ENCODE measurements around the gene TFDP1. TPM values are rescaled to one million over a fixed set of nuclear protein-coding genes. Genes with fewer than 3 reads are reported as not detected.
A peak's percentile ranks its signal among the peaks of the same experiment; 100 is the strongest.

The TFDP1 gene
- total RNA-seq, 6 donors from 2014 or later = 23.2 to 45.2 (median 37.9) TPM

DNA sequence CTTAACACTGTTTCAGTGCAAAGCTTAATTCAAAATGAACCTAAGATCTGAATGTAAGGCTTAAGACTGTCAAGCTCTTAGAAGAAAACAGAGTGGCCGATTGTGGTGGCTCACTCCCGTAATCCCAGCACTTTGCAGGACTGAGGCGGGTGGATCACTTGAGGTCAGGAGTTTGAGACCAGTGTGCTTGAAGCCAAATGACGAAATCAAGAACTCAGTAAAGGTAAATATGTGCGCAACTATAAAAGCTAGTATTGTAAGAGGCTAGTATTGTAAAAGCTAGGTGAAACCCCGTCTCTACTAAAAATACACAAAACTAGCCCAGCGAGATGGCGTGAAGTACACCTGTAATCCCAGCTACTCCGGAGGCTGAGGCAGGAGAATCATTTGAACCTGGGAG lies 60.8 kb downstream of the TFDP1 start:
- Histone ChIP-seq H3K36me3 (peaks cover 0 to 6% (median 2%) of the 10 kb centered on the region in 4 donors), H3K4me3 (no peak overlapping the region), H3K9me3 (no peaks in the 10 kb centered on the region), H3K27me3 (no peaks in the 10 kb centered on the region), H3K4me1 (peaks cover 7 to 21% (median 15%) of the 10 kb centered on the region in 4 donors), H3K27ac (peak overlapping the region in 2 of 4 donors; percentile 11 to 18)
- ATAC-seq (ENCODE audit: low FRiP score in 2 of 2) = no peak
- TF ChIP-seq EP300 (IDR thresholded peaks at IDR 0.05) = no peak
- TF ChIP-seq POLR2AphosphoS5 (IDR thresholded peaks at IDR 0.05) = no peak
- no peak for TF ChIP-seq POLR2A (IDR thresholded peaks at IDR 0.05)
- TF ChIP-seq, protein P1, sequence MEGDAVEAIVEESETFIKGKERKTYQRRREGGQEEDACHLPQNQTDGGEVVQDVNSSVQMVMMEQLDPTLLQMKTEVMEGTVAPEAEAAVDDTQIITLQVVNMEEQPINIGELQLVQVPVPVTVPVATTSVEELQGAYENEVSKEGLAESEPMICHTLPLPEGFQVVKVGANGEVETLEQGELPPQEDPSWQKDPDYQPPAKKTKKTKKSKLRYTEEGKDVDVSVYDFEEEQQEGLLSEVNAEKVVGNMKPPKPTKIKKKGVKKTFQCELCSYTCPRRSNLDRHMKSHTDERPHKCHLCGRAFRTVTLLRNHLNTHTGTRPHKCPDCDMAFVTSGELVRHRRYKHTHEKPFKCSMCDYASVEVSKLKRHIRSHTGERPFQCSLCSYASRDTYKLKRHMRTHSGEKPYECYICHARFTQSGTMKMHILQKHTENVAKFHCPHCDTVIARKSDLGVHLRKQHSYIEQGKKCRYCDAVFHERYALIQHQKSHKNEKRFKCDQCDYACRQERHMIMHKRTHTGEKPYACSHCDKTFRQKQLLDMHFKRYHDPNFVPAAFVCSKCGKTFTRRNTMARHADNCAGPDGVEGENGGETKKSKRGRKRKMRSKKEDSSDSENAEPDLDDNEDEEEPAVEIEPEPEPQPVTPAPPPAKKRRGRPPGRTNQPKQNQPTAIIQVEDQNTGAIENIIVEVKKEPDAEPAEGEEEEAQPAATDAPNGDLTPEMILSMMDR (IDR thresholded peaks at IDR 0.05) = no peak
- peak in 1 of 2 donors; percentile 62 for DNase-seq
- 63% methylated on average over 9 of the region's 9 CpGs for WGBS, 2 donors

DNA sequence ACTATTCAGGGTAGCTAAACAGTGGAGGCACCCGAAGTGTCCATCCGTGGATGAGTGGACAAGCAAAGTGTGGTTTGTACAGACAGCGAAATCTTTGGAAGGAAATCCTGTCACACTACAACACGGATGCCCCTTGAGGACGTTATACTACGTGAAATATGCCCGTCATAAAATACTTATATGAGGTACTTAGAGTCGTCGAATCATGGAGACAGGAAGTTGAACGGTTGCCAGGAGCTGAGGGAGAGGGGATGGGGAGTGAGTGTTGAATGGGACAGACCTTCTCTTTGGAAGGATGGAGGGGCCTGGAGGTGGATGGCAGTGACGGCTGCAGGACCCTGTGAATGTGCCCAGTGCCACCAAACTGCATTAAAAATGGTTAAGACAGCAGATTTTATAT lies 61.8 kb downstream of the TFDP1 start:
- ATAC-seq (ENCODE audit: low FRiP score in 2 of 2) (no peak), DNase-seq (peak in 1 of 2 donors; percentile 18)
- no peak overlapping the region for H3K4me3 ChIP-seq
- H3K9me3 ChIP-seq = no peaks in the 10 kb centered on the region
- TF ChIP-seq POLR2A (IDR thresholded peaks at IDR 0.05) (no peak), EP300 (IDR thresholded peaks at IDR 0.05) (no peak), POLR2AphosphoS5 (IDR thresholded peaks at IDR 0.05) (no peak)
- TF ChIP-seq, protein P1 (IDR thresholded peaks at IDR 0.05) = no peak
- WGBS, 2 donors = 35 to 41% methylated on average over 11 of the region's 11 CpGs
- peaks cover 7 to 21% (median 15%) of the 10 kb centered on the region in 4 donors for H3K4me1 ChIP-seq
- H3K27me3 ChIP-seq = no peaks in the 10 kb centered on the region
- no peaks in the 10 kb centered on the region for H3K36me3 ChIP-seq
- no peak overlapping the region for H3K27ac ChIP-seq

DNA sequence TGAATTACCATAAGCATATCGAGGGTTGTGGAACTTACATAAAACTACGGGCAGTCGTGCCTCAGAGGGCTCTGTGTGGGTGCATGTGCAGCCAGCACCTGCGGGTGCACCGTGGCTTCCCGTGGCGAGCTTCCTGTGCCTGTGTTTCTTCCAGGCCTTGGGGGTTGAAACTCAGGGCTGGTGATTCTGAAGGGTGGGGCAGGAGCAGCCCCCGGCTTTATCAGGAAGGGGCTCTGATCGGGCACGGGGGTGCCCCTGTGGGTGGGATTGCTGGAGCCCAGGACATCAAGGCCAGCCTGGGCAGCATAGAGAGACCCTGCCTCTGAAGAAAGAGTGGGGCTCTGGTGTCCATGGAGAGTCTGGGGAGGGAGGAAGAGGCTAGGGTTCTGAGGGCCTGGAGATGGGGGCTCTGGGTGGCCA lies 62.4 kb downstream of the TFDP1 start:
- Histone ChIP-seq H3K27ac (peak overlapping the region in 3 of 4 donors; percentile 80 to 92 (median 80)), H3K4me1 (peaks cover 7 to 21% (median 15%) of the 10 kb centered on the region in 4 donors), H3K9me3 (no peaks in the 10 kb centered on the region), H3K36me3 (no peaks in the 10 kb centered on the region), H3K4me3 (no peak overlapping the region), H3K27me3 (no peaks in the 10 kb centered on the region)
- TF ChIP-seq, protein P1 (IDR thresholded peaks at IDR 0.05) = no peak
- TF ChIP-seq EP300 (IDR thresholded peaks at IDR 0.05) (no peak), POLR2AphosphoS5 (IDR thresholded peaks at IDR 0.05) (no peak)
- DNase-seq = peak; percentile 14 to 61
- ATAC-seq (ENCODE audit: low FRiP score in 2 of 2) = peak in 1 of 2 donors; percentile 1
- WGBS, 2 donors = 64 to 69% methylated on average over 7 to 10 of the region's 10 CpGs

DNA sequence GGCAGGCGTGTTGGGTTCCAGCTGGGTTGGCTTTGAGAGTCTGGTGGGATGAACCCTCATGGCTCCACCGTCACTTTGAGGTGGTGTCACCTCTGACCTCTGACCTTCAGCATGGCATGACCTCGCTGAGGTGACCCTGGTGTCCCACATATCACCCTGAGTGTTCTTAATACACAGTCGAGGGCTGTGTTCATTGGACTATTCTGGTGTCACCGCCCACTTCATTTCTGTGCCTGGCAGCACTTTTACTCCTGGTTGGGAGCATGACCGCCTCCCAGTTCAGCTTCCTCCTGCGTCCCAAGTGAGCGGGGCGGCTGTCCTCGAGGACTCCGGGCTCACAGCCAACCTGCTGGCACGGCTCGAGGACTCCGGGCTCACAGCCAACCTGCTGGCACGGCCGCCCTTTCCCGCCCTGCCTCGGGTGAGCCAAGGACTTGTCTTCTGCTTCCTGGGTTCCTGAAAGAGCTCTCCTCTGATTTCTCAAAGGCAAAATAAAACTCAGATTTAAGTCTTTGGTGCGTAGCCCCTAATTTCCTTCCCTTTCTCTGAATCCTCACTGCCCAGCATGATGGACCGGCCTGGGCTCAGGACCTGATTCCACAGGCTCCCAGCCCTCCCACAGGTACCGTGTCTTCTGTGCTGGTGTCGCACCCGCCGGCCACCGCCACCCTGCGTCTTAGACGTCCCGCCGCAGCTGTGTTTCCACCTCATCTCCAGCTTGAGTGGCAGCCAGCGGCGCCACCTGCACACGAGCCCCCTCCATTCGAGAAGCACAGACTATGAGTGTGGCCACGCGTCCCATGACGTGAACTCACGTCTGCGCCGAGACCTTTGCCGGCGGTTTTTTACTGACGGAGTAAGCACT lies 63.0 kb downstream of the TFDP1 start:
- 55 to 58% methylated on average over 34 to 41 of the region's 42 CpGs for WGBS, 2 donors
- Histone ChIP-seq H3K27ac (peak overlapping the region; percentile 68 to 92 (median 80)), H3K4me1 (peaks cover 7 to 21% (median 15%) of the 10 kb centered on the region in 4 donors), H3K4me3 (peak overlapping the region in 3 of 4 donors; percentile 11 to 39 (median 29)), H3K36me3 (no peaks in the 10 kb centered on the region), H3K27me3 (no peaks in the 10 kb centered on the region), H3K9me3 (no peaks in the 10 kb centered on the region)
- peak; percentile 92 to 97 for DNase-seq
- TF ChIP-seq EP300 (IDR thresholded peaks at IDR 0.05) (peak in 1 of 4 donors; percentile 89), POLR2AphosphoS5 (IDR thresholded peaks at IDR 0.05) (peak; percentile 38 to 84), POLR2A (IDR thresholded peaks at IDR 0.05) (peak in 2 of 4 donors; percentile 32 to 46)
- TF ChIP-seq, protein P1 (IDR thresholded peaks at IDR 0.05) = no peak
- ATAC-seq (ENCODE audit: low FRiP score in 2 of 2) = peak; percentile 84 to 90
